H1 (cell line): ENCODE results near the gene GRM4. TPM values are rescaled to one million over a fixed set of nuclear protein-coding genes. Genes with fewer than 3 reads are reported as not detected.
A peak's percentile ranks its signal among the peaks of the same experiment; 100 is the strongest.

Source experiments
- BCL11A ChIP-seq, 2 experiments: IDR thresholded peaks; one replicate each; pipeline ENCODE4 v1.6.1; 2011; ENCODE audit warnings: low read depth in 2 of 2, low read length in 2 of 2, mild to moderate bottlenecking in 2 of 2
- BRCA1 ChIP-seq: IDR thresholded peaks from 2 replicates; pipeline ENCODE4 v1.6.1; 2012; ENCODE audit warnings: low read depth, low read length, improper control_type of control experiment
- CBX5 ChIP-seq: fragments of 300-800, 300-1000 bp; sonication (generic); IDR thresholded peaks from 2 replicates; pipeline ENCODE4 v1.7.1; 2016; ENCODE audit warnings: antibody characterized with exemption, low read length, low read depth
- CREB1 ChIP-seq: IDR thresholded peaks from 2 replicates; pipeline ENCODE4 v1.6.1; 2012; ENCODE audit warnings: inconsistent platforms
- POU5F1 ChIP-seq: IDR thresholded peaks from 2 replicates; pipeline ENCODE4 v1.6.1; 2011; ENCODE audit warnings: low read depth, mild to moderate bottlenecking, low read length, moderate library complexity
- SIX5 ChIP-seq: IDR thresholded peaks from 2 replicates; pipeline ENCODE4 v1.6.1; 2011; ENCODE audit warnings: mild to moderate bottlenecking, low read depth, low read length
- SP2 ChIP-seq: IDR thresholded peaks from 2 replicates; pipeline ENCODE4 v1.6.1; 2012; ENCODE audit warnings: mild to moderate bottlenecking, low read length, inconsistent platforms
- polyA plus RNA-seq, 7 experiments: library from polyadenylated mRNA; depleted of rRNA in 3 of 7; stranded (reverse) in 5 of 7; unstranded in 2 of 7; fragments of >200 nt in 5 of 7; fragments of 200-250 nt in 2 of 7; gene quantifications; 1 replicate in 5 of 7; 2 replicates in 1 of 7; 4 replicates in 1 of 7; pipeline versions ENCODE4 v1.2.1 to v1.2.3, GENCODE V29; 2011 to 2013; ENCODE audit warnings: missing spikeins in 2 of 7, mixed read lengths in 2 of 7
- total RNA-seq: library from RNA; stranded (reverse); fragmentation: NEBNext Ultra II Directional; extraction: Animal tissue kit (Norgen Biotek cat#: 25700); gene quantifications from 2 replicates; pipeline ENCODE4 v1.2.1, GENCODE V29; 2021
- TF ChIP-seq, protein P1 (sequence below), 3 experiments: IDR thresholded peaks; 1 replicate in 2 of 3; 2 replicates in 1 of 3; pipeline versions ENCODE4 v1.5.1 to v1.6.1; 2011; ENCODE audit warnings: low read length in 3 of 3, mild to moderate bottlenecking in 3 of 3, inconsistent platforms in 2 of 3, low read depth in 1 of 3, moderate library complexity in 1 of 3; ENCODE audit not compliant: insufficient read depth in 1 of 3; ENCODE audit errors: control extremely low read depth in 1 of 3
- TF ChIP-seq, protein P2 (sequence below): IDR thresholded peaks from 2 replicates; pipeline ENCODE4 v1.6.1; 2012; ENCODE audit warnings: inconsistent platforms
- TF ChIP-seq, protein P3 (sequence below): IDR thresholded peaks from 2 replicates; pipeline ENCODE4 v1.6.1; 2012; ENCODE audit warnings: inconsistent platforms

GRM4 gene
- total and polyA plus RNA-seq, 2 of the 8 experiments (the other 6 are each of a cell fraction or from before 2014, with no cell fraction given) = 19.6 to 21.5 TPM

DNA sequence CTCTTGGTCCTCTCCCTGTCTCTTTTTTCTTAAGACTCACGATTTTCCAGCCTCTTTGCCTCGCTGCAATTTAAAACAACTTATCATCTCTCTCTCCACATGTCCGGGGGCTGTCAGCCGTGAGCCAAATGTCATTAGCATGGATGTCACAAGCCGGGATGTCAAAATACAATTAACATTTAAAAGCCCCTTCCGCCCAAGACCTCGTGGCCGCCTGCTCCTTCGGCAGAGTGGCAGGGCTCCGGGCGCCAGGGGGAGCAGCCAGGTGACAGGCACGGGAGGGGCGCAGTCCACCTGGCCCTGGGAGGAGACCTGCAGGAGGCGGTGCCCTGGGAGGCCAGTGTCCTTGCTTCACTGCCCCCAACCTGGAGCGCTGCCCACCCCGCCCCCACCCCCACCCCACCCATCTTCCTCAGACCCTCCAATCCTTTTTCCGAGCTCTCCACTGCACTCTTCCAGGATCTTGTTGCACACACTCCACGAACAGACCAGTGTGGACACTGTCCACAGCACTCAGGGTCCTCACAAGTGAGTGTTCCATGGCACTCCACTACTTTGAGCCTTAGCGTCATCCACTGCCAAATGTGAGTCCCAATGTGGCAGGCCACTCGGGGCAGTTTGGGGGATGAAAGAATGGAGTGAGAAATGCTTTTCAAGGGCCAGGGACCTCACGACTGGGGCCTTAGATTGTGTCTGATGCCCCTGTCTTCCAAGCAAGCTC lies 5.6 kb upstream of the GRM4 start (continued):
- TF ChIP-seq, protein P1, sequence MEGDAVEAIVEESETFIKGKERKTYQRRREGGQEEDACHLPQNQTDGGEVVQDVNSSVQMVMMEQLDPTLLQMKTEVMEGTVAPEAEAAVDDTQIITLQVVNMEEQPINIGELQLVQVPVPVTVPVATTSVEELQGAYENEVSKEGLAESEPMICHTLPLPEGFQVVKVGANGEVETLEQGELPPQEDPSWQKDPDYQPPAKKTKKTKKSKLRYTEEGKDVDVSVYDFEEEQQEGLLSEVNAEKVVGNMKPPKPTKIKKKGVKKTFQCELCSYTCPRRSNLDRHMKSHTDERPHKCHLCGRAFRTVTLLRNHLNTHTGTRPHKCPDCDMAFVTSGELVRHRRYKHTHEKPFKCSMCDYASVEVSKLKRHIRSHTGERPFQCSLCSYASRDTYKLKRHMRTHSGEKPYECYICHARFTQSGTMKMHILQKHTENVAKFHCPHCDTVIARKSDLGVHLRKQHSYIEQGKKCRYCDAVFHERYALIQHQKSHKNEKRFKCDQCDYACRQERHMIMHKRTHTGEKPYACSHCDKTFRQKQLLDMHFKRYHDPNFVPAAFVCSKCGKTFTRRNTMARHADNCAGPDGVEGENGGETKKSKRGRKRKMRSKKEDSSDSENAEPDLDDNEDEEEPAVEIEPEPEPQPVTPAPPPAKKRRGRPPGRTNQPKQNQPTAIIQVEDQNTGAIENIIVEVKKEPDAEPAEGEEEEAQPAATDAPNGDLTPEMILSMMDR (IDR thresholded peaks at IDR 0.05; ENCODE audit: control extremely low read depth in 1 of 3, insufficient read depth in 1 of 3, low read depth in 1 of 3, low read length in 3 of 3) = peak in 2 of 3 experiments; percentile 25 to 41; a peak in 2 of 4 replicates
- TF ChIP-seq POU5F1 (no peak), SP2 (no peak), CREB1 (no peak), SIX5 (no peak), BCL11A (IDR thresholded peaks at IDR 0.05; ENCODE audit: low read depth in 2 of 2, low read length in 2 of 2) (no peak), CBX5 (no peak), BRCA1 (no peak)
- TF ChIP-seq, protein P2, sequence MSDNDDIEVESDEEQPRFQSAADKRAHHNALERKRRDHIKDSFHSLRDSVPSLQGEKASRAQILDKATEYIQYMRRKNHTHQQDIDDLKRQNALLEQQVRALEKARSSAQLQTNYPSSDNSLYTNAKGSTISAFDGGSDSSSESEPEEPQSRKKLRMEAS = peak; percentile 91
- TF ChIP-seq, protein P3, sequence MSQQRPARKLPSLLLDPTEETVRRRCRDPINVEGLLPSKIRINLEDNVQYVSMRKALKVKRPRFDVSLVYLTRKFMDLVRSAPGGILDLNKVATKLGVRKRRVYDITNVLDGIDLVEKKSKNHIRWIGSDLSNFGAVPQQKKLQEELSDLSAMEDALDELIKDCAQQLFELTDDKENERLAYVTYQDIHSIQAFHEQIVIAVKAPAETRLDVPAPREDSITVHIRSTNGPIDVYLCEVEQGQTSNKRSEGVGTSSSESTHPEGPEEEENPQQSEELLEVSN = peak; percentile 42; the same call in 1 of the 2 replicates
